DOHH2 (cell line): ENCODE data around the gene ZNF280B.
A peak's percentile ranks its signal among the peaks of the same experiment; 100 is the strongest.
"Not testable (repeated sequence)": the region's sequence is repeated elsewhere in the genome, so short reads cannot be mapped to it uniquely, and the experiment has no call there.

ENCODE experiments used
- H3F3A ChIP-seq: fragments of 200-600 bp; sonication (generic), shearing (Covaris generic); 2 replicates; pipeline ENCODE4 v1.6.0; 2016; ENCODE audit warnings: antibody characterized with exemption, mild to moderate bottlenecking; ENCODE audit not compliant: control insufficient read depth, insufficient read depth
- H3K27ac ChIP-seq: fragments of 200-600 bp; sonication (generic); 2 replicates; pipeline ENCODE4 v1.5.1; 2014; ENCODE audit warnings: low read depth, mild to moderate bottlenecking, low read length, moderate library complexity
- H3K27me3 ChIP-seq: fragments of 200-600 bp; sonication (generic); 2 replicates; pipeline ENCODE4 v1.6.1; 2014; ENCODE audit warnings: mild to moderate bottlenecking, low read length, mixed read lengths; ENCODE audit not compliant: control insufficient read depth
- H3K36me3 ChIP-seq: fragments of 200-600 bp; sonication (generic); 2 replicates; pipeline ENCODE4 v1.6.1; 2014; ENCODE audit warnings: mild to moderate bottlenecking, low read length, moderate library complexity, mixed read lengths; ENCODE audit not compliant: control insufficient read depth
- H3K4me1 ChIP-seq: fragments of 200-600 bp; sonication (generic); 2 replicates; pipeline ENCODE4 v1.6.1; 2014; ENCODE audit warnings: mild to moderate bottlenecking, low read length, mixed read lengths; ENCODE audit not compliant: control insufficient read depth
- H3K4me2 ChIP-seq: fragments of 200-600 bp; sonication (generic); 2 replicates; pipeline ENCODE4 v1.6.0; 2014; ENCODE audit warnings: mild to moderate bottlenecking, low read length, moderate library complexity
- H3K4me3 ChIP-seq: fragments of 200-600 bp; sonication (generic); 2 replicates; pipeline ENCODE4 v1.5.1; 2014; ENCODE audit warnings: mild to moderate bottlenecking, low read length, mixed read lengths
- H3K79me2 ChIP-seq: fragments of 200-600 bp; sonication (generic); 2 replicates; pipeline ENCODE4 v1.6.1; 2014; ENCODE audit warnings: mild to moderate bottlenecking, low read length, mixed read lengths; ENCODE audit not compliant: control insufficient read depth
- H3K9me2 ChIP-seq: fragments of 200-600 bp; sonication (generic); replicated peaks from 2 replicates; pipeline ENCODE4 v1.6.1; 2014; ENCODE audit warnings: mild to moderate bottlenecking, low read length, mixed read lengths; ENCODE audit not compliant: control insufficient read depth
- H3K9me3 ChIP-seq: fragments of 200-600 bp; sonication (generic); 2 replicates; pipeline ENCODE4 v1.6.1; 2014; ENCODE audit warnings: antibody characterized with exemption, low read length, mixed read lengths; ENCODE audit not compliant: control insufficient read depth, insufficient read depth
- H4K20me1 ChIP-seq: fragments of 200-600 bp; sonication (generic); 2 replicates; pipeline ENCODE4 v1.6.0; 2014; ENCODE audit warnings: low read depth, mild to moderate bottlenecking, antibody characterized with exemption, low read length, moderate library complexity; ENCODE audit not compliant: control insufficient read depth, insufficient read depth
- CTCF ChIP-seq: fragments of 200-600 bp; sonication (generic); IDR thresholded peaks from one replicate; pipeline ENCODE4 v1.5.1; 2014; ENCODE audit warnings: antibody characterized with exemption, mild to moderate bottlenecking, low read depth, low read length; ENCODE audit not compliant: poor library complexity, severe bottlenecking
- EZH2phosphoT487 ChIP-seq: fragments of 200-600 bp; sonication (generic); IDR thresholded peaks from 2 replicates; pipeline ENCODE4 v1.6.1; 2017; ENCODE audit warnings: borderline replicate concordance, mild to moderate bottlenecking, antibody characterized with exemption, low read length, moderate library complexity, mixed read lengths

ZNF280B gene

GRCh38 chr22:22519591-22519990, 11.0 kb upstream of the ZNF280B start:
- H3K36me3 ChIP-seq: no peaks in the 10 kb centered on the region
- H3K4me1 ChIP-seq: peaks cover 42% of the 10 kb centered on the region
- no peaks in the 10 kb centered on the region for H3K79me2 ChIP-seq
- no peak for TF ChIP-seq EZH2phosphoT487
- TF ChIP-seq CTCF: no peak
- H3K9me2 ChIP-seq: no peaks in the 10 kb centered on the region
- H3K9me3 ChIP-seq: no peaks in the 10 kb centered on the region
- no peaks in the 10 kb centered on the region for H3K27me3 ChIP-seq
- H3K4me3 ChIP-seq: peak overlapping the region; percentile 56; the same call in 1 of the 2 replicates
- H3K27ac ChIP-seq: no peak overlapping the region
- H3F3A ChIP-seq: no peaks in the 10 kb centered on the region
- peak overlapping the region; percentile 75; the same call in 1 of the 2 replicates for H3K4me2 ChIP-seq
- no peaks in the 10 kb centered on the region for H4K20me1 ChIP-seq

- H3K4me1 ChIP-seq: peaks cover 29% of the 10 kb centered on the region
- no peaks in the 10 kb centered on the region for H3K9me2 ChIP-seq
- no peaks in the 10 kb centered on the region for H3K79me2 ChIP-seq
- H3K27me3 ChIP-seq: no peaks in the 10 kb centered on the region
- no peak overlapping the region for H3K4me3 ChIP-seq
- no peak overlapping the region for H3K27ac ChIP-seq
- no peak overlapping the region for H3K4me2 ChIP-seq
- H4K20me1 ChIP-seq: no peaks in the 10 kb centered on the region
- H3F3A ChIP-seq: no peaks in the 10 kb centered on the region
- no peak for TF ChIP-seq EZH2phosphoT487
- no peak for TF ChIP-seq CTCF
- no peaks in the 10 kb centered on the region for H3K36me3 ChIP-seq
- H3K9me3 ChIP-seq: no peaks in the 10 kb centered on the region
Measured at GRCh38 chr22:22516992-22517391, 8.4 kb upstream of the ZNF280B start.

GRCh38 chr22:22515890-22516289, 7.3 kb upstream of the ZNF280B start:
- Histone ChIP-seq H3K27me3 (no peaks in the 10 kb centered on the region), H3K4me3 (no peak overlapping the region), H3K9me2 (no peaks in the 10 kb centered on the region), H4K20me1 (no peaks in the 10 kb centered on the region), H3K36me3 (no peaks in the 10 kb centered on the region), H3K79me2 (no peaks in the 10 kb centered on the region), H3K4me1 (peaks cover 19% of the 10 kb centered on the region), H3K4me2 (no peak overlapping the region), H3F3A (no peaks in the 10 kb centered on the region), H3K9me3 (no peaks in the 10 kb centered on the region), H3K27ac (no peak overlapping the region)
- TF ChIP-seq EZH2phosphoT487: no peak
- no peak for TF ChIP-seq CTCF

- not testable (repeated sequence) for H3K4me2 ChIP-seq, H3K79me2 ChIP-seq, H3K36me3 ChIP-seq, H3K4me3 ChIP-seq, H3K27ac ChIP-seq, H3K9me3 ChIP-seq, H3K27me3 ChIP-seq, H3K9me2 ChIP-seq, H3K4me1 ChIP-seq, H3F3A ChIP-seq, H4K20me1 ChIP-seq
Measured at GRCh38 chr22:22514431-22514830, 5.9 kb upstream of the ZNF280B start.
